Adrenal gland (tissue), 12 donors: ENCODE results near the gene CIRBP. TPM values are rescaled to one million over a fixed set of nuclear protein-coding genes. Genes with fewer than 3 reads are reported as not detected.

ENCODE experiments used
- DNase-seq, 7 donors: peaks; one replicate each; pipeline ENCODE4 v3.0.0-alpha.2; 2019 to 2020
- H3K27ac ChIP-seq, 5 donors: fragments of 200-600 bp; sonication (generic) in 4 of 5; 1 replicate in 3 of 5; 2 replicates in 2 of 5; pipeline versions ENCODE4 v1.5.1 to v1.8.0; 2016 to 2020; ENCODE audit warnings: mild to moderate bottlenecking in 1 of 5
- H3K27me3 ChIP-seq: fragments of 200-600 bp; 2 replicates; pipeline ENCODE4 v1.8.0; 2021
- H3K36me3 ChIP-seq, 2 donors: fragments of 200-600 bp; replicated peaks in 1 of 2; 1 replicate in 1 of 2; 2 replicates in 1 of 2; pipeline versions ENCODE4 v1.5.1 to v1.8.0; 2018 to 2022
- H3K4me1 ChIP-seq, 2 donors: fragments of 200-600 bp; replicated peaks in 1 of 2; 1 replicate in 1 of 2; 2 replicates in 1 of 2; pipeline versions ENCODE4 v1.5.1 to v1.8.0; 2018 to 2021
- H3K4me3 ChIP-seq, 4 donors: fragments of 200-600 bp; sonication (generic) in 3 of 4; one replicate each; pipeline ENCODE4 v1.5.1; 2016 to 2018
- H3K9me3 ChIP-seq, 3 donors: fragments of 200-600 bp; sonication (generic) in 1 of 3; replicated peaks in 1 of 3; 1 replicate in 2 of 3; 2 replicates in 1 of 3; pipeline versions ENCODE4 v1.5.1 to v1.8.0; 2016 to 2021
- POLR2A ChIP-seq, 2 donors: fragments of 450-650 bp; IDR thresholded peaks; one replicate each; pipeline ENCODE4 v1.6.1; 2017; ENCODE audit warnings: antibody characterized with exemption in 2 of 2, mild to moderate bottlenecking in 2 of 2, moderate library complexity in 1 of 2
- WGBS, 4 donors: extraction: QIAGEN DNeasy Blood & Tissue Kit in 2 of 4; methylation state at CpG; one replicate each; pipeline versions ENCODE4 v1.1.5 to v1.1.7; 2013 to 2017; 5-methylcytosine and 5-hydroxymethylcytosine counted together
- intact Hi-C, 2 donors: fragments of 100-400 bp; cut with DNase I; formaldehyde crosslinking; loops; one replicate each; pipeline versions ENCODE4 v1.14.1 to v1.15.0; 2022 to 2023
- polyA plus RNA-seq, 3 donors: library from polyadenylated mRNA; stranded (reverse); fragments of 200-250 nt in 2 of 3; fragments of 350-450 nt in 1 of 3; fragmentation: Illumina TruSeq in 1 of 3; extraction: RNeasy Lipid Tissue Mini Kit (QIAGEN cat#74804) in 1 of 3; gene quantifications; one replicate each; pipeline ENCODE4 v1.2.3, GENCODE V29; 2013 to 2014
- total RNA-seq, 9 donors: library from RNA; depleted of rRNA in 4 of 9; stranded (reverse); fragments of >200 nt in 4 of 9; fragments of 120-200 nt in 1 of 9; fragmentation: NEBNext Ultra II Directional in 1 of 9; extraction: Animal tissue kit (Norgen Biotek cat#: 25700) in 1 of 9; gene quantifications; one replicate each; pipeline versions ENCODE4 v1.1.0 to v1.2.4, GENCODE V29; 2013 to 2023
- TF ChIP-seq, protein P1 (sequence below), 6 experiments: fragments of 450-650 bp in 4 of 6; fragments of 200-600 bp in 2 of 6; sonication (generic) in 1 of 6; IDR thresholded peaks; 1 replicate in 5 of 6; 2 replicates in 1 of 6; pipeline versions ENCODE4 v1.5.1 to v1.8.0; 2016 to 2021; ENCODE audit warnings: antibody characterized with exemption in 6 of 6, mild to moderate bottlenecking in 2 of 6, moderate library complexity in 1 of 6
- donor health status: healthy with polysubstance abuse.
- donor health status: Bipolar disorder and iron deficiency.
- donor health status: DM: yes; HTN: yes; CAD: no.
- donor health status: DM: no; HTN: no; CAD: no.
- donor health status: DM: no; HTN: no; CAD: no.
- donor health status: DM: yes; HTN: yes; CAD: no.

The CIRBP gene
- total and polyA plus RNA-seq, 12 donors: 317 to 1,164 (median 685) TPM

DNA sequence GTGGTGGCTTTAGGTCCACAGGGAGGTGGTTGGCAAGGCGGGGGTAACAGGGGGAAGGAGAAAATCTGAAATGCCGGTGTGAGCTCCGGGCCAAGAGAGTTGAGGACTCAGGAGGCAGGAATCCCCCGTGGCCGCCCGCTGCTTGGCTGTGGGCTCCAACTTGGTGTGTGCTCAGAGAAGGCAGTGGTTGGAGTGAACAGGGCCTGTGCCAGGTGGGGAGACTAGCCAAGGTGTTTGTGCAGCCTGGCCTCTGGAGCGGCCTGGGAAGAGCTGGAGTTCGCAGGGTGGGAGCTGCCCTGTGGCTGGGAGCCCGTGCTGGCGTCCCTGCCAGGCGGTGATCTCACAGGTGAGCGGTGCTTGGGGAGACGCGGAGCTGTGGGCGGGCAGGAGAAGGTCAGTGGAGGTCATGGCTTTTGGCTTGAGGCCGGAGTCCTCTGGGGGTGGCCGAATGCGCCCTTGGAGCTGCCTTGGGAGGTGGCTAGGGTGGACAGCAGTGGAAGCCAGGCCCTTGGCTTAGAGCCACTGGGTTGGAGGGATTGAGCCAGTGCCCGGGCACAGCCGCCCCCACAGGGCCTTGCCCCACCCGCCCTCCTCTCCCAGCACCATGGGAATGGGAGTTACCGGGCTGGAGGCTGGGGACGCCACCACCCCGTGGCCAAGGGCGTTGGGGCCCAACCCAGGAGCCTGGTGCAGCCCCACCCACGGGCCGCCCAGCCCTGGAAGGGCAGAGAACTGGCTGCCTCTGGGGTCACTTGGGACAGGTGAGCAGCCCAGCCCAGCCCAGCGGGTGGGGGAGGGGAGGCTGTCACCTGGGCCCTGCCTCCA lies 7.1 kb upstream of the CIRBP start:
- H3K27me3 ChIP-seq: no peaks in the 10 kb centered on the region
- H3K4me3 ChIP-seq: peak overlapping the region in 1 of 4 donors; percentile 58
- DNase-seq: peak; percentile 77 to 84 (median 81)
- H3K4me1 ChIP-seq: peaks cover 64 to 70% of the 10 kb centered on the region in 2 donors
- WGBS, 4 donors: 21 to 30% (median 24%) methylated on average over 17 to 28 of the region's 28 CpGs
- H3K9me3 ChIP-seq: no peaks in the 10 kb centered on the region
- peaks cover 0 to 14% of the 10 kb centered on the region in 2 donors for H3K36me3 ChIP-seq
- peak overlapping the region; percentile 77 to 93 (median 88) for H3K27ac ChIP-seq
- TF ChIP-seq, protein P1, sequence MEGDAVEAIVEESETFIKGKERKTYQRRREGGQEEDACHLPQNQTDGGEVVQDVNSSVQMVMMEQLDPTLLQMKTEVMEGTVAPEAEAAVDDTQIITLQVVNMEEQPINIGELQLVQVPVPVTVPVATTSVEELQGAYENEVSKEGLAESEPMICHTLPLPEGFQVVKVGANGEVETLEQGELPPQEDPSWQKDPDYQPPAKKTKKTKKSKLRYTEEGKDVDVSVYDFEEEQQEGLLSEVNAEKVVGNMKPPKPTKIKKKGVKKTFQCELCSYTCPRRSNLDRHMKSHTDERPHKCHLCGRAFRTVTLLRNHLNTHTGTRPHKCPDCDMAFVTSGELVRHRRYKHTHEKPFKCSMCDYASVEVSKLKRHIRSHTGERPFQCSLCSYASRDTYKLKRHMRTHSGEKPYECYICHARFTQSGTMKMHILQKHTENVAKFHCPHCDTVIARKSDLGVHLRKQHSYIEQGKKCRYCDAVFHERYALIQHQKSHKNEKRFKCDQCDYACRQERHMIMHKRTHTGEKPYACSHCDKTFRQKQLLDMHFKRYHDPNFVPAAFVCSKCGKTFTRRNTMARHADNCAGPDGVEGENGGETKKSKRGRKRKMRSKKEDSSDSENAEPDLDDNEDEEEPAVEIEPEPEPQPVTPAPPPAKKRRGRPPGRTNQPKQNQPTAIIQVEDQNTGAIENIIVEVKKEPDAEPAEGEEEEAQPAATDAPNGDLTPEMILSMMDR (IDR thresholded peaks at IDR 0.05): no peak
- peak in 1 of 2 donors; percentile 68 for TF ChIP-seq POLR2A (IDR thresholded peaks at IDR 0.05)
- intact Hi-C loops: no loop called here

DNA sequence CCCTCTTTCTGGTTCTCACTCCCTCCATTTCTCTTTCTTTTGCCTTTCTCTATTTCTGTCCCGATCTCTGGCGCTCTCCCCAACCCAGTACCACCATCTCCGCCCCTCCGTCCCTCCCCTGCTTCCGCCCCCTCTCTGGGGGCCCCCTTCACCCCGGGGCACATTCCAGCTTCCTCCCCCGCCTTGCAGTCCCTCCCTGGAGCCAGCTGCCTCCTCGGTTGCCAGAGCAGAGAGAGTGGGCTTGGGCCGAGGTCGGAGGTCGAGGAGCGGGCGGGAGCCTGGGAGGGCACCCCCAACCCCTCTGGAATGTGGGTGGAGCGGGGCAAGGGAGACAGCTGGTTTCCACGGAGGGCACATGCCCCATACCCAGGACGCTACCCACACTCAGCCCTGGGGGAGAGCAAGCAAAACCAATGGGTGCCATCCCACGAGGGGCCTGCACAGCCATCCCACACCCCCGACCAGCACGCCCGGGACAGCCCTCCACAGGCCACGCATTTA lies 6.5 kb upstream of the CIRBP start:
- H3K9me3 ChIP-seq: no peaks in the 10 kb centered on the region
- intact Hi-C loops: no loop called here
- H3K27ac ChIP-seq: peak overlapping the region; percentile 77 to 93 (median 88)
- no peak overlapping the region for H3K4me3 ChIP-seq
- peak in 4 of 7 donors; percentile 17 to 42 (median 36) for DNase-seq
- no peak for TF ChIP-seq POLR2A (IDR thresholded peaks at IDR 0.05)
- TF ChIP-seq, protein P1 (IDR thresholded peaks at IDR 0.05): no peak
- peaks cover 69 to 75% of the 10 kb centered on the region in 2 donors for H3K4me1 ChIP-seq
- H3K27me3 ChIP-seq: no peaks in the 10 kb centered on the region
- peaks cover 0 to 7% of the 10 kb centered on the region in 2 donors for H3K36me3 ChIP-seq
- WGBS, 4 donors: 61 to 76% (median 64%) methylated on average over 8 to 21 of the region's 21 CpGs

DNA sequence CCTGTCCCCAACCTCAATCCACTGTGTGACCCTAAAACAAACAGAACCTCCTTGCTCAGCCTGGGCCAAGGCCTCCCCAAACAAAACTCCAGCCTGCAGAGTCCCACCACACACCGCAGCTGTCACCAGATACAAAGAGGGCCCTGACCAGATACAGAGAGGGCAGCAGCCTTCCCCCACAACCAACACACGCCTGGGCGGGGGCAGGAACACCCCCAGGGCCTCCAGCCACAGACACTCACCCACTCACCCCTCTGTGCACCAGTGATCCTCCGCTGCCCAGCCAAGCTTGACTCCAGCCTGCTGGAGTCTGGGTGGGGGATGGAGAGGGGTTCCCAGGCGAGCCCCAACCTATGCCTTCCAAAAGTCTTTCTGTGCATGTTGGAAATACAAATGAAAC lies 5.9 kb upstream of the CIRBP start:
- H3K9me3 ChIP-seq: no peaks in the 10 kb centered on the region
- intact Hi-C loops: no loop called here
- peak in 1 of 7 donors; percentile 22 for DNase-seq
- no peak overlapping the region for H3K4me3 ChIP-seq
- H3K36me3 ChIP-seq: peaks cover 0 to 2% of the 10 kb centered on the region in 2 donors
- H3K27me3 ChIP-seq: no peaks in the 10 kb centered on the region
- WGBS, 4 donors: 83 to 94% (median 92%) methylated on average over 3 to 5 of the region's 5 CpGs
- no peak for TF ChIP-seq POLR2A (IDR thresholded peaks at IDR 0.05)
- TF ChIP-seq, protein P1 (IDR thresholded peaks at IDR 0.05): no peak
- H3K27ac ChIP-seq: peak overlapping the region in 3 of 5 donors; percentile 88 to 93 (median 93)
- H3K4me1 ChIP-seq: peaks cover 65 to 74% of the 10 kb centered on the region in 2 donors

DNA sequence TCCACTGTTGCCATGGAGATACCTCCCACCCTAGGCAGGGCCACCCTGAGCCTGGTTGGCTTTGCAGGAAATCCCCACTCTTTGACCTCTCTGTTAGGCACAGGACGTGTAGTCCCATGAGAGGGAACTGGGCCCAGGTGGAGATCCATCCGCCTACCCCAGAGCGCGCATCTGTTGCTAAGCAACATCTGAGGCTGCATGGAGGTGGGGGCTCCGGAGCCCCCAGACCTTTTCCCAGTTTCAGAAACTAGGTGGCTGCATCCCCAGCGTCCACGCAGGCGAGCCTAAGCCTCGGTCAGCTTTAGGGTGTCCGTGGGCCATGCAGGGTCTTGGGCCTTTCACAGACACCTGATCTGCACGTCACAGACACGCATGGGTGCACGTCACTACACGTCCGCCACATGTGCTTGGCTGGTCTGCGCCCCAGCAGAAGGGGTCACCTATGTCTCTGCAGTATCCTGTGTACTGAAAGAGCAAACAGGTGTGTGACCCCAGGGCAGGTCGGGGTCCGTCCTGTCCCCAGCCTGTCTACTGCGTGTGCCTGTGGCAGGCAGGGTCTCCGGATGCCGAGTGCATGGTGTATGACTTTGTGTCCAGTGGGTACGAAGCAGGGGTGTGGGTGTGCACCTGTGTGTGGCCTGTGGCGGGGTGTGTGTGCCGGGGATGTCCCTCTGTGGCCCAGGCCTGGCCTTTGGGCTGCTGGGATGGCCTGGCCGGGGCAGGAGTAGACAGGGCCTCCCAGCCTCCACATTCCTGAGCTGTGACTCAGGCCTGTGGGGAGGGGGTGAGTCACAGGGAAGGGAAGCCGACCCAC lies 4.1 kb upstream of the CIRBP start:
- Histone ChIP-seq H3K9me3 (no peaks in the 10 kb centered on the region), H3K27ac (peak overlapping the region in 4 of 5 donors; percentile 71 to 100 (median 86)), H3K36me3 (no peaks in the 10 kb centered on the region), H3K4me1 (peaks cover 57 to 65% of the 10 kb centered on the region in 2 donors), H3K27me3 (no peaks in the 10 kb centered on the region), H3K4me3 (peak overlapping the region in 1 of 4 donors; percentile 70)
- TF ChIP-seq POLR2A (IDR thresholded peaks at IDR 0.05): no peak
- TF ChIP-seq, protein P1 (IDR thresholded peaks at IDR 0.05): no peak
- intact Hi-C loops: no loop called here
- DNase-seq: peak; percentile 79 to 93 (median 90)
- WGBS, 4 donors: 50 to 88% (median 71%) methylated on average over 3 to 26 of the region's 26 CpGs
